ENCODE results near the gene EEF2.

DNA sequence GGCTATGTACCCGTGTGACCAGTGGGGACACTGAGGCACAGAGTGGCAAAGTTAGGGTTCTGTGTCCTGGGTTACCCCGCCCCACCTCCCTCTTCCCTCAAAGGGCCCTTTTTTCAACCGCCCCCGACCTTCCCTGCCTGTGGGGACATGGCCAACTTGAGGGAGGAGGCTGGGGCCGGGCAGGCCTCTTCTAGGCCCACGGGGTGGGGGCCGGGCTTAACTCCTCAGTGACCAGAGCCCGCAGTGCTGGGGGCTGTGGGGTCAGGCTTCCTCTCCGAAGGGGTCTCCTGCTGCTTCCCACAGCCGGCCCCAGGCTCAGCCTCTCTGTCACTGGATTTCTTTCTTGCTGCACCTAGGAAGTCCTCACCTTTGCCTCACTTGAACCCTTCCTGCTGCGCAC, 46.2 kb upstream of the EEF2 start:
- TF ChIP-seq POLR2A (IDR thresholded peaks at IDR 0.05; ENCODE audit: low read length) (no peak), GATA1 (IDR thresholded peaks at IDR 0.05; ENCODE audit: low read depth, low read length) (no peak)

All from erythroblast (primary cell).